Vagina (tissue), 2 donors: ENCODE measurements around the gene PSENEN.

Experiments
- CTCF ChIP-seq, 3 experiments: fragments of 450-650 bp in 2 of 3; fragments of 200-600 bp in 1 of 3; sonication (generic) in 1 of 3; IDR thresholded peaks; one replicate each; pipeline ENCODE4 v1.5.1; 2017 to 2019; ENCODE audit warnings: antibody characterized with exemption in 3 of 3, mild to moderate bottlenecking in 2 of 3, moderate library complexity in 2 of 3
- POLR2A ChIP-seq, 2 donors: fragments of 450-650 bp; IDR thresholded peaks; one replicate each; pipeline ENCODE4 v1.6.1; 2017; ENCODE audit warnings: antibody characterized with exemption in 2 of 2, mild to moderate bottlenecking in 2 of 2, moderate library complexity in 2 of 2
- POLR2AphosphoS5 ChIP-seq, 2 donors: sonication (generic); formaldehyde crosslinking; IDR thresholded peaks; one replicate each; pipeline ENCODE4 v1.9.0; 2017; ENCODE audit warnings: antibody characterized with exemption in 2 of 2, mild to moderate bottlenecking in 2 of 2, low read depth in 1 of 2; ENCODE audit not compliant: insufficient read depth in 1 of 2

- no peak for TF ChIP-seq CTCF (IDR thresholded peaks at IDR 0.05)
- no peak for TF ChIP-seq POLR2A (IDR thresholded peaks at IDR 0.05)
- no peak for TF ChIP-seq POLR2AphosphoS5 (IDR thresholded peaks at IDR 0.05; ENCODE audit: insufficient read depth in 1 of 2, low read depth in 1 of 2)
Measured at GRCh38 chr19:35786299-35787160, 41.1 kb downstream of the PSENEN start.
